PFSK-1 (cell line): ENCODE data around the gene TMEM60.

Source experiments
- FOXP2 ChIP-seq: optimal IDR thresholded peaks from 2 replicates; pipeline ENCODE3; 2011; ENCODE audit warnings: borderline replicate concordance, control low read depth, inconsistent platforms; ENCODE audit not compliant: insufficient read depth; ENCODE audit errors: extremely low read length, extremely low read depth
- POLR2AphosphoS5 ChIP-seq: IDR thresholded peaks from 2 replicates; pipeline ENCODE4 v1.6.1; 2012; ENCODE audit warnings: low read depth, mild to moderate bottlenecking, control low read depth, low read length, moderate library complexity
- SIN3A ChIP-seq: IDR thresholded peaks from 2 replicates; pipeline ENCODE4 v1.6.1; 2012; ENCODE audit warnings: mild to moderate bottlenecking, low read length, moderate library complexity, borderline replicate concordance; ENCODE audit not compliant: insufficient read depth
- TAF1 ChIP-seq: IDR thresholded peaks from 2 replicates; pipeline ENCODE4 v1.6.1; 2012; ENCODE audit warnings: low read length, control low read depth, borderline replicate concordance; ENCODE audit not compliant: insufficient read depth
- TF ChIP-seq, protein P1 (sequence below), 2 experiments: IDR thresholded peaks; 2 replicates each; pipeline versions ENCODE4 v1.6.1 to v1.8.0; 2011 to 2012; ENCODE audit warnings: low read depth in 2 of 2, low read length in 2 of 2, control low read depth in 1 of 2, inconsistent platforms in 1 of 2, mild to moderate bottlenecking in 1 of 2, moderate library complexity in 1 of 2; ENCODE audit not compliant: insufficient read depth in 1 of 2

- TF ChIP-seq POLR2AphosphoS5, result no peak; the same call in 1 of the 2 replicates
- TF ChIP-seq, protein P1, sequence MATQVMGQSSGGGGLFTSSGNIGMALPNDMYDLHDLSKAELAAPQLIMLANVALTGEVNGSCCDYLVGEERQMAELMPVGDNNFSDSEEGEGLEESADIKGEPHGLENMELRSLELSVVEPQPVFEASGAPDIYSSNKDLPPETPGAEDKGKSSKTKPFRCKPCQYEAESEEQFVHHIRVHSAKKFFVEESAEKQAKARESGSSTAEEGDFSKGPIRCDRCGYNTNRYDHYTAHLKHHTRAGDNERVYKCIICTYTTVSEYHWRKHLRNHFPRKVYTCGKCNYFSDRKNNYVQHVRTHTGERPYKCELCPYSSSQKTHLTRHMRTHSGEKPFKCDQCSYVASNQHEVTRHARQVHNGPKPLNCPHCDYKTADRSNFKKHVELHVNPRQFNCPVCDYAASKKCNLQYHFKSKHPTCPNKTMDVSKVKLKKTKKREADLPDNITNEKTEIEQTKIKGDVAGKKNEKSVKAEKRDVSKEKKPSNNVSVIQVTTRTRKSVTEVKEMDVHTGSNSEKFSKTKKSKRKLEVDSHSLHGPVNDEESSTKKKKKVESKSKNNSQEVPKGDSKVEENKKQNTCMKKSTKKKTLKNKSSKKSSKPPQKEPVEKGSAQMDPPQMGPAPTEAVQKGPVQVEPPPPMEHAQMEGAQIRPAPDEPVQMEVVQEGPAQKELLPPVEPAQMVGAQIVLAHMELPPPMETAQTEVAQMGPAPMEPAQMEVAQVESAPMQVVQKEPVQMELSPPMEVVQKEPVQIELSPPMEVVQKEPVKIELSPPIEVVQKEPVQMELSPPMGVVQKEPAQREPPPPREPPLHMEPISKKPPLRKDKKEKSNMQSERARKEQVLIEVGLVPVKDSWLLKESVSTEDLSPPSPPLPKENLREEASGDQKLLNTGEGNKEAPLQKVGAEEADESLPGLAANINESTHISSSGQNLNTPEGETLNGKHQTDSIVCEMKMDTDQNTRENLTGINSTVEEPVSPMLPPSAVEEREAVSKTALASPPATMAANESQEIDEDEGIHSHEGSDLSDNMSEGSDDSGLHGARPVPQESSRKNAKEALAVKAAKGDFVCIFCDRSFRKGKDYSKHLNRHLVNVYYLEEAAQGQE (IDR thresholded peaks at IDR 0.05; ENCODE audit: insufficient read depth in 1 of 2, low read depth in 2 of 2, low read length in 2 of 2), result no peak
- TF ChIP-seq SIN3A, result no peak
- TF ChIP-seq TAF1, result 0 out of 2 replicates have a peak, but pooled peaks have one; percentile 50
- TF ChIP-seq FOXP2, result no peak
These were observed 370 bp downstream of the TMEM60 start for GRCh38 chr7:77797734-77798393.
